Suprapubic skin (tissue), 4 donors: Measurements from ENCODE around the gene HOXB9. TPM values are rescaled to one million over a fixed set of nuclear protein-coding genes. Genes with fewer than 3 reads are reported as not detected.
A peak's percentile ranks its signal among the peaks of the same experiment; 100 is the strongest.

Source experiments
- DNase-seq, 2 donors: peaks; one replicate each; pipeline ENCODE4 v3.0.0-alpha.2; 2019; ENCODE audit warnings: low spot score in 2 of 2
- H3K27ac ChIP-seq: fragments of 200-600 bp; sonication (generic); one replicate; pipeline ENCODE4 v1.5.1; 2019
- H3K27me3 ChIP-seq: fragments of 200-600 bp; sonication (generic); one replicate; pipeline ENCODE4 v1.5.1; 2019
- H3K36me3 ChIP-seq: fragments of 200-600 bp; sonication (generic); one replicate; pipeline ENCODE4 v1.5.1; 2019
- H3K4me1 ChIP-seq: fragments of 200-600 bp; sonication (generic); one replicate; pipeline ENCODE4 v1.5.1; 2019
- H3K4me3 ChIP-seq: fragments of 200-600 bp; sonication (generic); one replicate; pipeline ENCODE4 v1.5.1; 2019; ENCODE audit warnings: mild to moderate bottlenecking
- H3K9me3 ChIP-seq: fragments of 200-600 bp; sonication (generic); one replicate; pipeline ENCODE4 v1.5.1; 2019
- EP300 ChIP-seq: sonication (generic); formaldehyde crosslinking; IDR thresholded peaks from one replicate; pipeline ENCODE4 v1.6.1; 2017; ENCODE audit warnings: antibody characterized with exemption
- POLR2A ChIP-seq, 2 donors: fragments of 450-650 bp; IDR thresholded peaks; one replicate each; pipeline ENCODE4 v1.6.1; 2017; ENCODE audit warnings: antibody characterized with exemption in 2 of 2, mild to moderate bottlenecking in 2 of 2, moderate library complexity in 2 of 2
- POLR2AphosphoS5 ChIP-seq, 3 donors: sonication (generic); formaldehyde crosslinking; IDR thresholded peaks; one replicate each; pipeline ENCODE4 v1.6.1; 2017; ENCODE audit warnings: antibody characterized with exemption in 3 of 3
- WGBS: methylation state at CpG from one replicate; pipeline ENCODE4 v1.1.5; 2018; 5-methylcytosine and 5-hydroxymethylcytosine counted together
- total RNA-seq, 4 donors: library from RNA; depleted of rRNA; stranded (reverse); fragments of >200 nt; gene quantifications; one replicate each; pipeline ENCODE4 v1.1.0, GENCODE V29; 2016
- TF ChIP-seq, protein P1 (sequence below), 2 donors: fragments of 200-600 bp in 1 of 2; fragments of 450-650 bp in 1 of 2; sonication (generic) in 1 of 2; IDR thresholded peaks; one replicate each; pipeline ENCODE4 v1.5.1; 2016 to 2019; ENCODE audit warnings: antibody characterized with exemption in 2 of 2, mild to moderate bottlenecking in 1 of 2, moderate library complexity in 1 of 2

The HOXB9 gene
- total RNA-seq, 4 donors from 2014 or later, result 0.23 to 0.42 TPM; not detected in 2

DNA sequence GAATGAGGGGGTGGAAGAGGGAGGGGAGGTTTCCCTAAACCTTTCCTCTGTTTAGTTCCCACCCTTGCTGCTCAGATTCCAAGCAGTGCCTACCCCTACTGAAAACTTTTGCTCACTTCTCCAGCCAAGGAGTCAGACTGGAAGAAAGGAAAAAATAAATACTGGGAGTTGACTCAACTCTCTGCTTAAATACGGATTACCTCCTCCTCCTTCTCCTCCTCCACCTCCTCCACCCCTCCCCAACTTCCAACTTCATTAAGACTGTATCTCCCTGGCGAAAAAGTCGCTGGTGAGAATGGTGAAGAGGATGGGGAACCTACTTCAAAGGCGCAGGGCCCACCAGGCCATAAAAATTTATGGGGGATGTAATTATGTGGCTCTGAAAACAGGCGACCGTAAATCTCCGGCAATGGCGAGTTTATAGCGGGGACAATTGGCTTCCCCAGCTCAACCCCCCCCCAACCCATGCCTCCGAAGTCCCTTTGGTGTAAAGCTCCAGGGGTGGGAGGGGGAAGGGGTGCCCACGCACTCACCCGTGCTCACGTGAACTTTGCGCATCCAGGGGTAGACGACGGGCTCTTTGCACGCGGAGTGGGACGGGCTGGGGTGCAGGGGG, 48.7 kb downstream of the HOXB9 start:
- H3K27ac ChIP-seq, result peak overlapping the region; percentile 85
- H3K36me3 ChIP-seq, result no peaks in the 10 kb centered on the region
- 5% methylated on average over 10 of the region's 19 CpGs for WGBS
- no peak for TF ChIP-seq EP300
- no peak for TF ChIP-seq POLR2AphosphoS5 (IDR thresholded peaks at IDR 0.05)
- TF ChIP-seq, protein P1, sequence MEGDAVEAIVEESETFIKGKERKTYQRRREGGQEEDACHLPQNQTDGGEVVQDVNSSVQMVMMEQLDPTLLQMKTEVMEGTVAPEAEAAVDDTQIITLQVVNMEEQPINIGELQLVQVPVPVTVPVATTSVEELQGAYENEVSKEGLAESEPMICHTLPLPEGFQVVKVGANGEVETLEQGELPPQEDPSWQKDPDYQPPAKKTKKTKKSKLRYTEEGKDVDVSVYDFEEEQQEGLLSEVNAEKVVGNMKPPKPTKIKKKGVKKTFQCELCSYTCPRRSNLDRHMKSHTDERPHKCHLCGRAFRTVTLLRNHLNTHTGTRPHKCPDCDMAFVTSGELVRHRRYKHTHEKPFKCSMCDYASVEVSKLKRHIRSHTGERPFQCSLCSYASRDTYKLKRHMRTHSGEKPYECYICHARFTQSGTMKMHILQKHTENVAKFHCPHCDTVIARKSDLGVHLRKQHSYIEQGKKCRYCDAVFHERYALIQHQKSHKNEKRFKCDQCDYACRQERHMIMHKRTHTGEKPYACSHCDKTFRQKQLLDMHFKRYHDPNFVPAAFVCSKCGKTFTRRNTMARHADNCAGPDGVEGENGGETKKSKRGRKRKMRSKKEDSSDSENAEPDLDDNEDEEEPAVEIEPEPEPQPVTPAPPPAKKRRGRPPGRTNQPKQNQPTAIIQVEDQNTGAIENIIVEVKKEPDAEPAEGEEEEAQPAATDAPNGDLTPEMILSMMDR (IDR thresholded peaks at IDR 0.05), result no peak
- TF ChIP-seq POLR2A (IDR thresholded peaks at IDR 0.05), result no peak
- H3K27me3 ChIP-seq, result peaks cover 6% of the 10 kb centered on the region
- peak overlapping the region; percentile 69 for H3K4me3 ChIP-seq
- H3K9me3 ChIP-seq, result no peaks in the 10 kb centered on the region
- H3K4me1 ChIP-seq, result peaks cover 79% of the 10 kb centered on the region
- no peak for DNase-seq

DNA sequence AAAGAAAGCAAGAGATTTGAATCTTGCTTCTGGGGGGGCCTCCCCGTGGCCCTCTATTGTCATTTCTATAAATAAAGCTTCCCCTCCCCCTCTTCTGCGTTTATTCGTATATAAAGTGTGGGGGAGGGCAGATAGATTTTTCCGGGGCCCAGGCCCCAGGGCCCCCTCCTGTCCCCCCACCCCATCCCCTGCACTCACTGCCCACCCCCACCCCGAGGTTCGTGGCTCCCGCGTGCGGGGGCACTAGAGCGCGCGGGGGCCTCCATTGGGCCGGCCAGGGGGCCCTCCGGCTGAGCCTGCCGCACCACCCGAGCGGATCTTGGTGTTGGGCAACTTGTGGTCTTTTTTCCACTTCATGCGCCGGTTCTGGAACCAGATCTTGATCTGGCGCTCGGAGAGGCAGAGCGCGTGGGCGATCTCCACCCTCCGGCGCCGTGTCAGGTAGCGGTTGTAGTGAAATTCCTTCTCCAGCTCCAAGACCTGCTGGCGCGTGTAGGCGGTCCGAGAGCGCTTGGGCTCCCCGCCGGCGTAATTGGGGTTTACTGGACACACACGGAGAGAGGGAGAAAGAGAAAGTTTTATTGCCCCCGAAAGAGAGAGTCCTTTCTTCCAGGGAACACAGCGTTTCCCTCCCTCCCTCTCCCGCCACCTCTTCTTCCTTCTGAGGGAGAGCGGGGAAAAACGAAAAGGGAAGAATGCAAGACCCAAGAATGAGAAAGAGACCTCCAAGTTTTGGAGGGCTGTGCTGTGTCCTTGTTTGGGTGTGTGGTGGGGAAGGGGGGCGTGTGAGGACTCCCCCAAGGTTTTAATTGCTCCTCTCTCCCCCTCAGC, 49.5 kb downstream of the HOXB9 start:
- H3K27me3 ChIP-seq, result peaks cover 4% of the 10 kb centered on the region
- H3K4me1 ChIP-seq, result peaks cover 79% of the 10 kb centered on the region
- WGBS, result 5% methylated on average over 32 of the region's 43 CpGs
- H3K27ac ChIP-seq, result peak overlapping the region; percentile 85
- no peaks in the 10 kb centered on the region for H3K9me3 ChIP-seq
- DNase-seq, result no peak
- TF ChIP-seq EP300 (no peak), POLR2AphosphoS5 (IDR thresholded peaks at IDR 0.05) (peak in 1 of 3 donors; percentile 52), POLR2A (IDR thresholded peaks at IDR 0.05) (no peak)
- TF ChIP-seq, protein P1 (IDR thresholded peaks at IDR 0.05), result no peak
- H3K36me3 ChIP-seq, result no peaks in the 10 kb centered on the region
- H3K4me3 ChIP-seq, result peak overlapping the region; percentile 69

DNA sequence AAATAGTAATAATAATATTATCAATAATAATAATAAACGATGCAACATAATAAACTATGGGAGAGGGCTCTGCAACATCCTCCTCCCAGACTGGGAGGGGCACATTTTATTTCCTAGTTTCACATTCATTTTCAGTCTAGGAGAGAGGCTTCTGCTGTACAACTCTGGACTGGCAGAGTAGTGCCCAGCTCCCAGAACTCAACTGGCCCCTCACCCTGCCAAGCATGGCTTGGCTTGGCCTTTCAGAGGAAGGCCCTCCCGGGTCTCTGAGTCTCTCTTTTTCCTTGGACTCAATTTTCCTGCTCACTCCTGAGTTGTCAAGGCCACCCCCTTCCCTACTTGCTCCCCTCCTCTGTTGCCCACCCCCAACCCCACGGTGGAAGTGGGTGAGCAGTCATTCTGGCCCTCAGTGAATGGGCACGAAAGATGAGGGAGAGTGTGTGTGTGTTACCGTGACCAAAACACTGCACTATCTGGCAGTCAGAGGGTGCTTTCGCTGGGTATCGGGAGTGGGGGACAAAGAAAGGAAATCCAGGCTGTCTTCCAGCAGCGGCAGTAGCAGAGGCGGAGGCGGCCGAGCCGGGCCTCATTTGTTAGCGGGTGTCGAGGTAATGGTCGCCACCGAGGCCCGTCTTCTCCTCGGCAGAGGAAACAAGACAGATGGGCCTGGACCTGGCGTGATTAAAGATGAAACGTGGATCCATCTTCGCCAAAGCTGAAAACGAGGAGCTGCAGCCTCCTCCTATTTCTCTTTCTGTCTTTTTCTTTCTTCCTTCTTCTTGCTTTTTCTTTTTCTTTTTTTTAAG, 50.3 kb downstream of the HOXB9 start:
- peaks cover 74% of the 10 kb centered on the region for H3K4me1 ChIP-seq
- peak overlapping the region; percentile 85 for H3K27ac ChIP-seq
- no peak for DNase-seq
- no peaks in the 10 kb centered on the region for H3K36me3 ChIP-seq
- peaks cover 4% of the 10 kb centered on the region for H3K27me3 ChIP-seq
- TF ChIP-seq POLR2A (IDR thresholded peaks at IDR 0.05), result no peak
- TF ChIP-seq POLR2AphosphoS5 (IDR thresholded peaks at IDR 0.05), result no peak
- no peak for TF ChIP-seq EP300
- TF ChIP-seq, protein P1 (IDR thresholded peaks at IDR 0.05), result no peak
- WGBS, result 40% methylated on average over 20 of the region's 22 CpGs
- H3K4me3 ChIP-seq, result peak overlapping the region; percentile 69
- H3K9me3 ChIP-seq, result no peaks in the 10 kb centered on the region

DNA sequence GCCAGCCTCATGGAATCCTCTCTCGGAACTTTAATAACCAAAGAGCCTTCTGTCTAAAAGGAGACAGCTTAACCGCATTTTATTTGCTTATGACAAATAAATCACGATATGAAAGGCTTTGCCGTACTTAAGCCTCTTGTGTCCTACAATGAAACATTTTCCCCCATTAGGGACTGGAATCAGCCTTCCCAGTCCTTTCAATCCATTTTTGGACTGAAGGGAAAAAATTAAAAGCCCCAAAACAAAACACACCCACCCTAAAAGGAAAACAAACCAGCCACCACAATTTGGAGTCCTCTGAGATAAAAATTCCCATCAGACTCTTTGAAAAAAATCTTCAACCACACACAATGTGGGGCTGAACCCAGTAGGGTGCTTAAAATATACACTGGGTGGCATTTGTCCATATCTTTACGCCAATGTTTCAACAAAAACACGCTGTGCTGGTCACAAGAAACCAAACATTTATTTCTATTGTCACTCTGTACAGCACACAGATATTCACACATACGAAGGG, 51.0 kb downstream of the HOXB9 start:
- Histone ChIP-seq H3K36me3 (no peaks in the 10 kb centered on the region), H3K4me3 (peak overlapping the region; percentile 8), H3K27me3 (no peaks in the 10 kb centered on the region), H3K27ac (peak overlapping the region; percentile 85), H3K4me1 (peaks cover 76% of the 10 kb centered on the region), H3K9me3 (no peaks in the 10 kb centered on the region)
- WGBS, result 63% methylated on average over 7 of the region's 7 CpGs
- DNase-seq, result no peak
- TF ChIP-seq POLR2A (IDR thresholded peaks at IDR 0.05) (no peak), EP300 (no peak), POLR2AphosphoS5 (IDR thresholded peaks at IDR 0.05) (no peak)
- TF ChIP-seq, protein P1 (IDR thresholded peaks at IDR 0.05), result no peak
